H9 (cell line): ENCODE measurements around the gene SLC18B1. TPM values are rescaled to one million over a fixed set of nuclear protein-coding genes. Genes with fewer than 3 reads are reported as not detected.

Experiments used
- DNase-seq: peaks from one replicate; pipeline ENCODE4 v3.0.0-alpha.2; 2017
- H2AFZ ChIP-seq: one replicate; pipeline ENCODE4 v1.6.1; 2013; ENCODE audit warnings: mild to moderate bottlenecking, low read length, control low read depth, moderate library complexity
- H2AK5ac ChIP-seq: 2 replicates; pipeline ENCODE4 v1.6.1; 2013; ENCODE audit warnings: low read length, control low read depth, mixed read lengths; ENCODE audit not compliant: insufficient read length
- H2BK120ac ChIP-seq: one replicate; pipeline ENCODE4 v1.6.1; 2013; ENCODE audit warnings: low read depth, mild to moderate bottlenecking, low read length, control low read depth, inconsistent platforms; ENCODE audit not compliant: poor library complexity, severe bottlenecking
- H2BK12ac ChIP-seq: 2 replicates; pipeline ENCODE4 v1.6.1; 2013; ENCODE audit warnings: low read length, control low read depth, mixed read lengths, low read depth; ENCODE audit not compliant: insufficient read length
- H2BK15ac ChIP-seq: 2 replicates; pipeline ENCODE4 v1.6.1; 2013; ENCODE audit warnings: low read depth, low read length, control low read depth
- H2BK20ac ChIP-seq: one replicate; pipeline ENCODE4 v1.6.1; 2013; ENCODE audit warnings: low read depth, mild to moderate bottlenecking, low read length, control low read depth, inconsistent platforms; ENCODE audit not compliant: poor library complexity, severe bottlenecking
- H2BK5ac ChIP-seq: 2 replicates; pipeline ENCODE4 v1.6.1; 2013; ENCODE audit warnings: low read length, control low read depth, mixed read lengths; ENCODE audit not compliant: insufficient read length
- H3K14ac ChIP-seq: 2 replicates; pipeline ENCODE4 v1.6.1; 2013; ENCODE audit warnings: low read length, control low read depth; ENCODE audit not compliant: insufficient read depth
- H3K18ac ChIP-seq: 2 replicates; pipeline ENCODE4 v1.6.1; 2013; ENCODE audit warnings: low read depth, mild to moderate bottlenecking, mixed read lengths, low read length, control low read depth; ENCODE audit not compliant: insufficient read length
- H3K23ac ChIP-seq: 2 replicates; pipeline ENCODE4 v1.6.1; 2013; ENCODE audit warnings: low read length, control low read depth, mixed read lengths, low read depth; ENCODE audit not compliant: insufficient read length
- H3K23me2 ChIP-seq: 2 replicates; pipeline ENCODE4 v1.6.1; 2013; ENCODE audit warnings: low read depth, mild to moderate bottlenecking, mixed read lengths, low read length, control low read depth; ENCODE audit not compliant: insufficient read length, poor library complexity, severe bottlenecking
- H3K27ac ChIP-seq: 2 replicates; pipeline ENCODE4 v1.5.1; 2013; ENCODE audit warnings: low read length, control low read depth, mixed read lengths, low read depth; ENCODE audit not compliant: insufficient read length
- H3K27me3 ChIP-seq: 2 replicates; pipeline ENCODE4 v1.6.1; 2013; ENCODE audit warnings: low read length, control low read depth, inconsistent platforms; ENCODE audit not compliant: insufficient read depth
- H3K4ac ChIP-seq: 2 replicates; pipeline ENCODE4 v1.6.1; 2013; ENCODE audit warnings: low read depth, mild to moderate bottlenecking, control low read depth, inconsistent platforms, low read length, moderate library complexity
- H3K4me1 ChIP-seq: 2 replicates; pipeline ENCODE4 v1.6.1; 2013; ENCODE audit warnings: low read length, control low read depth, inconsistent platforms; ENCODE audit not compliant: insufficient read depth
- H3K4me2 ChIP-seq: 2 replicates; pipeline ENCODE4 v1.6.1; 2013; ENCODE audit warnings: low read length, control low read depth, mixed read lengths; ENCODE audit not compliant: insufficient read length, insufficient read depth
- H3K56ac ChIP-seq: 2 replicates; pipeline ENCODE4 v1.6.1; 2013; ENCODE audit warnings: low read depth, mild to moderate bottlenecking, mixed read lengths, low read length, control low read depth; ENCODE audit not compliant: insufficient read length
- H3K79me1 ChIP-seq: 2 replicates; pipeline ENCODE4 v1.6.1; 2013; ENCODE audit warnings: low read depth, mild to moderate bottlenecking, moderate library complexity, low read length, control low read depth, inconsistent platforms; ENCODE audit not compliant: insufficient read depth, poor library complexity, severe bottlenecking
- H3K79me2 ChIP-seq: 2 replicates; pipeline ENCODE4 v1.6.1; 2013; ENCODE audit warnings: low read length, control low read depth, inconsistent platforms; ENCODE audit not compliant: insufficient read depth
- H3K9ac ChIP-seq: 2 replicates; pipeline ENCODE4 v1.6.1; 2013; ENCODE audit warnings: low read length, control low read depth, mixed read lengths; ENCODE audit not compliant: insufficient read length; ENCODE audit errors: extremely low read depth
- H3K9me3 ChIP-seq: one replicate; pipeline ENCODE4 v1.6.1; 2013; ENCODE audit warnings: low read depth, low read length, inconsistent platforms; ENCODE audit not compliant: control insufficient read depth
- H3T11ph ChIP-seq: one replicate; pipeline ENCODE4 v1.6.1; 2013; ENCODE audit warnings: mild to moderate bottlenecking, low read length, control low read depth, inconsistent platforms
- H4K20me1 ChIP-seq: one replicate; pipeline ENCODE4 v1.6.1; 2013; ENCODE audit not compliant: control insufficient read depth, insufficient read length, insufficient read depth
- H4K5ac ChIP-seq: 2 replicates; pipeline ENCODE4 v1.6.1; 2013; ENCODE audit warnings: low read depth, mild to moderate bottlenecking, mixed read lengths, low read length, control low read depth; ENCODE audit not compliant: insufficient read length
- H4K8ac ChIP-seq: replicated peaks from 2 replicates; pipeline ENCODE4 v1.6.1; 2013; ENCODE audit warnings: low read length, control low read depth, mixed read lengths, low read depth; ENCODE audit not compliant: insufficient read length
- H4K91ac ChIP-seq: 2 replicates; pipeline ENCODE4 v1.6.1; 2013; ENCODE audit warnings: low read depth, mild to moderate bottlenecking, moderate library complexity, mixed read lengths, low read length, control low read depth; ENCODE audit not compliant: insufficient read length
- H3K27ac Mint-ChIP-seq, 3 experiments: 2 replicates in 2 of 3; 3 replicates in 1 of 3; pipeline ENCODE4 v1.8.0; 2020 to 2021; ENCODE audit warnings: mixed read lengths in 3 of 3, mild to moderate bottlenecking in 1 of 3, moderate library complexity in 1 of 3
- H3K27me3 Mint-ChIP-seq: 2 replicates; pipeline ENCODE4 v1.8.0; 2021; ENCODE audit warnings: low read depth, mild to moderate bottlenecking, moderate library complexity, mixed read lengths
- H3K36me3 Mint-ChIP-seq, 3 experiments: 2 replicates in 2 of 3; 3 replicates in 1 of 3; pipeline ENCODE4 v1.8.0; 2020 to 2021; ENCODE audit warnings: low read depth in 3 of 3, mixed read lengths in 3 of 3; ENCODE audit not compliant: insufficient read depth in 1 of 3
- H3K4me1 Mint-ChIP-seq, 2 experiments: 2 replicates each; pipeline ENCODE4 v1.8.0; 2020; ENCODE audit warnings: mixed read lengths in 2 of 2
- H3K4me3 Mint-ChIP-seq, 2 experiments: 2 replicates in 1 of 2; 3 replicates in 1 of 2; pipeline ENCODE4 v1.8.0; 2020 to 2021; ENCODE audit warnings: mild to moderate bottlenecking in 2 of 2, mixed read lengths in 2 of 2, moderate library complexity in 1 of 2
- H3K9me3 Mint-ChIP-seq, 2 experiments: 2 replicates in 1 of 2; 3 replicates in 1 of 2; pipeline ENCODE4 v1.8.0; 2020; ENCODE audit warnings: mild to moderate bottlenecking in 2 of 2, mixed read lengths in 2 of 2, moderate library complexity in 1 of 2
- WGBS: extraction: QIAGEN DNeasy Blood & Tissue Kit; methylation state at CpG from one replicate; pipeline ENCODE4 v1.1.7; 2013; ENCODE audit warnings: missing lambda C conversion rate, low lambda C conversion rate, mixed read lengths; ENCODE audit not compliant: insufficient read length; ENCODE audit errors: extremely low coverage; 5-methylcytosine and 5-hydroxymethylcytosine counted together
- total RNA-seq: library from RNA; stranded (reverse); gene quantifications from 2 replicates; pipeline ENCODE4 v1.2.1, GENCODE V29; 2021
- TF ChIP-seq, protein P1 (sequence below): fragments of 200-600 bp; sonication (generic); conservative IDR thresholded peaks from 3 replicates; pipeline ENCODE4 v1.8.0; 2021; ENCODE audit warnings: antibody characterized with exemption, mild to moderate bottlenecking

Gene SLC18B1
- total RNA-seq, 1 experiment from 2014 or later: 19.8 TPM

GRCh38 chr6:132750455-132751248, 47.8 kb downstream of the SLC18B1 start:
- H4K8ac ChIP-seq: no peak overlapping the region
- no peak overlapping the region for H3K4me2 ChIP-seq
- no peaks in the 10 kb centered on the region for H3K9me3 ChIP-seq
- no peaks in the 10 kb centered on the region for H3K4me1 ChIP-seq
- H3K27ac Mint-ChIP-seq: no peak overlapping the region
- H2BK12ac ChIP-seq: no peak overlapping the region
- DNase-seq: no peak
- TF ChIP-seq, protein P1, sequence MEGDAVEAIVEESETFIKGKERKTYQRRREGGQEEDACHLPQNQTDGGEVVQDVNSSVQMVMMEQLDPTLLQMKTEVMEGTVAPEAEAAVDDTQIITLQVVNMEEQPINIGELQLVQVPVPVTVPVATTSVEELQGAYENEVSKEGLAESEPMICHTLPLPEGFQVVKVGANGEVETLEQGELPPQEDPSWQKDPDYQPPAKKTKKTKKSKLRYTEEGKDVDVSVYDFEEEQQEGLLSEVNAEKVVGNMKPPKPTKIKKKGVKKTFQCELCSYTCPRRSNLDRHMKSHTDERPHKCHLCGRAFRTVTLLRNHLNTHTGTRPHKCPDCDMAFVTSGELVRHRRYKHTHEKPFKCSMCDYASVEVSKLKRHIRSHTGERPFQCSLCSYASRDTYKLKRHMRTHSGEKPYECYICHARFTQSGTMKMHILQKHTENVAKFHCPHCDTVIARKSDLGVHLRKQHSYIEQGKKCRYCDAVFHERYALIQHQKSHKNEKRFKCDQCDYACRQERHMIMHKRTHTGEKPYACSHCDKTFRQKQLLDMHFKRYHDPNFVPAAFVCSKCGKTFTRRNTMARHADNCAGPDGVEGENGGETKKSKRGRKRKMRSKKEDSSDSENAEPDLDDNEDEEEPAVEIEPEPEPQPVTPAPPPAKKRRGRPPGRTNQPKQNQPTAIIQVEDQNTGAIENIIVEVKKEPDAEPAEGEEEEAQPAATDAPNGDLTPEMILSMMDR: no peak
- H3K23me2 ChIP-seq: no peaks in the 10 kb centered on the region
- no peak overlapping the region for H3K4ac ChIP-seq
- no peak overlapping the region for H3K23ac ChIP-seq
- H2AFZ ChIP-seq: no peak overlapping the region
- H2BK20ac ChIP-seq: no peak overlapping the region
- H4K20me1 ChIP-seq: no peaks in the 10 kb centered on the region
- H3K14ac ChIP-seq: no peak overlapping the region
- no peak overlapping the region for H3K9ac ChIP-seq
- H2AK5ac ChIP-seq: no peak overlapping the region
- H3T11ph ChIP-seq: no peak overlapping the region
- H3K4me1 Mint-ChIP-seq: no peaks in the 10 kb centered on the region
- H3K56ac ChIP-seq: no peak overlapping the region
- H3K9me3 Mint-ChIP-seq: no peaks in the 10 kb centered on the region
- H4K5ac ChIP-seq: no peak overlapping the region
- H3K27me3 ChIP-seq: no peaks in the 10 kb centered on the region
- no peak overlapping the region for H3K27ac ChIP-seq
- no peak overlapping the region for H2BK5ac ChIP-seq
- H3K79me1 ChIP-seq: no peaks in the 10 kb centered on the region
- H2BK15ac ChIP-seq: no peak overlapping the region
- no peaks in the 10 kb centered on the region for H3K36me3 Mint-ChIP-seq
- H2BK120ac ChIP-seq: no peak overlapping the region
- no peaks in the 10 kb centered on the region; the same call in 1 of the 2 replicates for H3K27me3 Mint-ChIP-seq
- no peaks in the 10 kb centered on the region for H3K79me2 ChIP-seq
- H4K91ac ChIP-seq: no peak overlapping the region
- no peak overlapping the region for H3K4me3 Mint-ChIP-seq
- no peak overlapping the region for H3K18ac ChIP-seq
- WGBS: no CpG with 5 or more reads among the region's 8 CpGs
